Ovary (tissue), 9 donors: ENCODE results near the gene GBF1. TPM values are rescaled to one million over a fixed set of nuclear protein-coding genes. Genes with fewer than 3 reads are reported as not detected.

ENCODE experiments used
- DNase-seq, 5 donors: peaks; one replicate each; pipeline ENCODE4 v3.0.0-alpha.2; 2019 to 2020
- H3K27ac ChIP-seq, 2 donors: fragments of 200-600 bp; one replicate each; pipeline versions ENCODE4 v1.5.1 to v1.8.0; 2019 to 2022
- H3K27me3 ChIP-seq: fragments of 200-600 bp; one replicate; pipeline ENCODE4 v1.8.0; 2022
- H3K36me3 ChIP-seq: fragments of 200-600 bp; sonication (generic); one replicate; pipeline ENCODE4 v1.5.1; 2019
- H3K4me1 ChIP-seq: one replicate; pipeline ENCODE4 v1.8.1; 2013; ENCODE audit warnings: mild to moderate bottlenecking, moderate library complexity; ENCODE audit not compliant: insufficient read depth
- H3K4me3 ChIP-seq: fragments of 200-600 bp; sonication (generic); one replicate; pipeline ENCODE4 v1.5.1; 2017
- H3K9me3 ChIP-seq, 2 donors: fragments of 200-600 bp in 1 of 2; sonication (generic) in 1 of 2; one replicate each; pipeline versions ENCODE4 v1.5.1 to v1.8.1; 2013 to 2019; ENCODE audit warnings: mild to moderate bottlenecking in 1 of 2, moderate library complexity in 1 of 2
- EP300 ChIP-seq: sonication (generic); formaldehyde crosslinking; IDR thresholded peaks from one replicate; pipeline ENCODE4 v1.6.1; 2017; ENCODE audit warnings: antibody characterized with exemption
- POLR2A ChIP-seq: fragments of 450-650 bp; IDR thresholded peaks from one replicate; pipeline ENCODE4 v1.6.1; 2017; ENCODE audit warnings: antibody characterized with exemption, mild to moderate bottlenecking, moderate library complexity
- WGBS, 3 donors: extraction: QIAGEN DNeasy Blood & Tissue Kit in 1 of 3; methylation state at CpG; one replicate each; pipeline versions ENCODE4 v1.1.5 to v1.1.7; 2013 to 2017; 5-methylcytosine and 5-hydroxymethylcytosine counted together
- intact Hi-C, 4 donors: fragments of 100-400 bp; cut with DNase I; formaldehyde crosslinking; loops; one replicate each; pipeline versions ENCODE4 v1.11.0 to v1.15.1; 2022 to 2023
- polyA plus RNA-seq, 2 donors: library from polyadenylated mRNA; stranded (reverse); fragments of 200-250 nt in 1 of 2; fragments of 350-450 nt in 1 of 2; fragmentation: Illumina TruSeq in 1 of 2; extraction: RNeasy Lipid Tissue Mini Kit (QIAGEN cat#74804) in 1 of 2; gene quantifications; one replicate each; pipeline ENCODE4 v1.2.3, GENCODE V29; 2013 to 2014
- total RNA-seq, 7 donors: library from RNA; depleted of rRNA in 2 of 7; stranded (reverse); fragments of >200 nt in 2 of 7; fragmentation: NEBNext Ultra II Directional in 3 of 7; extraction: Animal tissue kit (Norgen Biotek cat#: 25700) in 3 of 7; gene quantifications; one replicate each; pipeline versions ENCODE4 v1.1.0 to v1.2.4, GENCODE V29; 2016 to 2023
- TF ChIP-seq, protein P1 (sequence below), 3 donors: fragments of 450-650 bp in 2 of 3; fragments of 200-600 bp in 1 of 3; IDR thresholded peaks; one replicate each; pipeline versions ENCODE4 v1.5.1 to v1.8.0; 2016 to 2022; ENCODE audit warnings: antibody characterized with exemption in 3 of 3, mild to moderate bottlenecking in 1 of 3
- donor health status: DM: no; HTN: no; CAD: no; lungs with moderate emphysema.
- donor health status: DM: no; HTN: no; CAD: no.
- donor health status: Bipolar disorder and iron deficiency.
- donor health status: DM: yes; HTN: yes; CAD: no.
- donor health status: DM: no; HTN: no; CAD: no.
- donor health status: DM: yes; HTN: yes; CAD: no.

Gene GBF1
- total and polyA plus RNA-seq, 9 donors: 13.2 to 43.2 (median 34.4) TPM

GRCh38 chr10:102407425-102408130 is 162.2 kb downstream of the GBF1 start:
- WGBS, 3 donors: 61 to 69% (median 63%) methylated on average over 13 of the region's 13 CpGs
- Histone ChIP-seq H3K27ac (no peak overlapping the region), H3K27me3 (no peaks in the 10 kb centered on the region), H3K4me1 (peaks cover 5% of the 10 kb centered on the region), H3K36me3 (no peaks in the 10 kb centered on the region), H3K4me3 (no peak overlapping the region), H3K9me3 (no peaks in the 10 kb centered on the region)
- TF ChIP-seq POLR2A (no peak), EP300 (no peak)
- TF ChIP-seq, protein P1, sequence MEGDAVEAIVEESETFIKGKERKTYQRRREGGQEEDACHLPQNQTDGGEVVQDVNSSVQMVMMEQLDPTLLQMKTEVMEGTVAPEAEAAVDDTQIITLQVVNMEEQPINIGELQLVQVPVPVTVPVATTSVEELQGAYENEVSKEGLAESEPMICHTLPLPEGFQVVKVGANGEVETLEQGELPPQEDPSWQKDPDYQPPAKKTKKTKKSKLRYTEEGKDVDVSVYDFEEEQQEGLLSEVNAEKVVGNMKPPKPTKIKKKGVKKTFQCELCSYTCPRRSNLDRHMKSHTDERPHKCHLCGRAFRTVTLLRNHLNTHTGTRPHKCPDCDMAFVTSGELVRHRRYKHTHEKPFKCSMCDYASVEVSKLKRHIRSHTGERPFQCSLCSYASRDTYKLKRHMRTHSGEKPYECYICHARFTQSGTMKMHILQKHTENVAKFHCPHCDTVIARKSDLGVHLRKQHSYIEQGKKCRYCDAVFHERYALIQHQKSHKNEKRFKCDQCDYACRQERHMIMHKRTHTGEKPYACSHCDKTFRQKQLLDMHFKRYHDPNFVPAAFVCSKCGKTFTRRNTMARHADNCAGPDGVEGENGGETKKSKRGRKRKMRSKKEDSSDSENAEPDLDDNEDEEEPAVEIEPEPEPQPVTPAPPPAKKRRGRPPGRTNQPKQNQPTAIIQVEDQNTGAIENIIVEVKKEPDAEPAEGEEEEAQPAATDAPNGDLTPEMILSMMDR (IDR thresholded peaks at IDR 0.05): no peak
- DNase-seq: peak in 1 of 5 donors; percentile 36
- intact Hi-C loops: no loop called here

- TF ChIP-seq EP300 (no peak), POLR2A (no peak)
- TF ChIP-seq, protein P1 (IDR thresholded peaks at IDR 0.05): no peak
- Histone ChIP-seq H3K27ac (peak overlapping the region in 1 of 2 donors; percentile 41), H3K4me3 (peak overlapping the region; percentile 50), H3K27me3 (no peaks in the 10 kb centered on the region), H3K9me3 (no peaks in the 10 kb centered on the region), H3K36me3 (no peaks in the 10 kb centered on the region), H3K4me1 (peaks cover 5% of the 10 kb centered on the region)
- peak in 1 of 5 donors; percentile 55 for DNase-seq
- intact Hi-C loops: no loop called here
- WGBS, 3 donors: 35 to 46% (median 37%) methylated on average over 14 of the region's 14 CpGs
These were observed 162.9 kb downstream of the GBF1 start for GRCh38 chr10:102408131-102408727.

GRCh38 chr10:102408728-102409603 is 163.6 kb downstream of the GBF1 start:
- 1% methylated on average over 35 to 100 of the region's 103 CpGs for WGBS, 3 donors
- Histone ChIP-seq H3K9me3 (no peaks in the 10 kb centered on the region), H3K36me3 (no peaks in the 10 kb centered on the region), H3K4me1 (peaks cover 5% of the 10 kb centered on the region), H3K27ac (peak overlapping the region in 1 of 2 donors; percentile 44), H3K27me3 (no peaks in the 10 kb centered on the region), H3K4me3 (peak overlapping the region; percentile 50)
- intact Hi-C loops: no loop called here
- no peak for TF ChIP-seq EP300
- TF ChIP-seq POLR2A: no peak
- TF ChIP-seq, protein P1 (IDR thresholded peaks at IDR 0.05): no peak
- DNase-seq: peak; percentile 57 to 79 (median 66)

DNA sequence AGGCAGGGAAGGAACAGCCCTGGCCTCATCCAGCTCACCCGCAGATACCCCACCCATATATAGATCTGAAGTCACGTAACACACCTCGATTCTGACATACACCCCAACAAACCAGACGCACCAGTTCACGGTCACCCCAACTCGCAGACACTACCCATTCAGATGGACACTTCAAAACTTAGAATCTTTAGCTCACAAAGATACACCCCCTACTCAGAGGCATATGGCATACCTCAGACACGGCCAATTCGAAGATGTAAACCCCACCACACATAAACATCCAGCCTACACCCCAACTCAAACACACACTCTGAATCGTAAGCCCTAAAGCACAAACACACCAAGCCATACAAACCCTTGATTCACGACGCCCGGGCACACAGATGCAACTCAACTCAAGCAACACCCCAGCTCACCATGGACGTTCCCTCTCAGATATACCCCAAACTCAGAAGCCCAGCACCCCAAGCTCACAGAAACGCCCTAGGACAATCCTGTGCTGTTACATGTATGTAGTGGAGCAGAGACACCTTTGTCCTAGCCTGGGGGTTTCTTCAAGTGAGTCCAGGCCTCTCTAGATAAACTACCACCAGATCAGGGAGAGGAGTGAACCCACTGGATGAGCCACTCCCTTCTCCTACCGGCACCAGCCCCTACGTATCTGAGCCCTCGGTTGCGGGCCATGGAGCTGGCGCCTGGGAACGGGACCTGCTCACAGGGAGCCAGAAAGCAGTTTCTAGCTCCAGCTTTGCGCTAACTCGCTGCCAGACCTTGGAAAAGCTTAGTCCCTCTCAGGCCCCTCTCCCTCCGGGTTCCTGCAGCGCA is 164.5 kb downstream of the GBF1 start:
- WGBS, 3 donors: 12 to 14% (median 13%) methylated on average over 24 of the region's 24 CpGs
- intact Hi-C loops: no loop called here
- DNase-seq: no peak
- Histone ChIP-seq H3K27me3 (no peaks in the 10 kb centered on the region), H3K27ac (peak overlapping the region in 1 of 2 donors; percentile 44), H3K9me3 (no peaks in the 10 kb centered on the region), H3K4me1 (peaks cover 5% of the 10 kb centered on the region), H3K36me3 (no peaks in the 10 kb centered on the region), H3K4me3 (peak overlapping the region; percentile 50)
- TF ChIP-seq, protein P1 (IDR thresholded peaks at IDR 0.05): no peak
